Measurements from ENCODE around the gene PRUNE2. TPM values are rescaled to one million over a fixed set of nuclear protein-coding genes. Genes with fewer than 3 reads are reported as not detected.

The PRUNE2 gene
- total RNA-seq, 1 donor from 2014 or later: 6.7 TPM

- Mint-ChIP-seq H3K4me3 (ENCODE audit: unreplicated experiment) (no peak overlapping the region), H3K4me1 (ENCODE audit: unreplicated experiment) (peaks cover 56% of the 10 kb centered on the region), H3K27me3 (ENCODE audit: unreplicated experiment) (no peaks in the 10 kb centered on the region), H3K36me3 (ENCODE audit: low read depth, unreplicated experiment) (no peaks in the 10 kb centered on the region), H3K9me3 (ENCODE audit: unreplicated experiment) (no peaks in the 10 kb centered on the region), H3K27ac (ENCODE audit: unreplicated experiment) (peak overlapping the region; percentile 85)
- no peak for TF ChIP-seq CTCF (IDR thresholded peaks at IDR 0.05; ENCODE audit: unreplicated experiment)
- no peak for DNase-seq (ENCODE audit: low spot score)
These were observed 205.0 kb downstream of the PRUNE2 start for GRCh38 chr9:76700916-76701315.

GRCh38 chr9:76699971-76700370 lies 205.9 kb downstream of the PRUNE2 start:
- H3K27me3 Mint-ChIP-seq (ENCODE audit: unreplicated experiment): no peaks in the 10 kb centered on the region
- no peak overlapping the region for H3K4me3 Mint-ChIP-seq (ENCODE audit: unreplicated experiment)
- H3K9me3 Mint-ChIP-seq (ENCODE audit: unreplicated experiment): no peaks in the 10 kb centered on the region
- H3K27ac Mint-ChIP-seq (ENCODE audit: unreplicated experiment): no peak overlapping the region
- no peak for DNase-seq (ENCODE audit: low spot score)
- peaks cover 53% of the 10 kb centered on the region for H3K4me1 Mint-ChIP-seq (ENCODE audit: unreplicated experiment)
- H3K36me3 Mint-ChIP-seq (ENCODE audit: low read depth, unreplicated experiment): no peaks in the 10 kb centered on the region
- TF ChIP-seq CTCF (IDR thresholded peaks at IDR 0.05; ENCODE audit: unreplicated experiment): no peak

DNA sequence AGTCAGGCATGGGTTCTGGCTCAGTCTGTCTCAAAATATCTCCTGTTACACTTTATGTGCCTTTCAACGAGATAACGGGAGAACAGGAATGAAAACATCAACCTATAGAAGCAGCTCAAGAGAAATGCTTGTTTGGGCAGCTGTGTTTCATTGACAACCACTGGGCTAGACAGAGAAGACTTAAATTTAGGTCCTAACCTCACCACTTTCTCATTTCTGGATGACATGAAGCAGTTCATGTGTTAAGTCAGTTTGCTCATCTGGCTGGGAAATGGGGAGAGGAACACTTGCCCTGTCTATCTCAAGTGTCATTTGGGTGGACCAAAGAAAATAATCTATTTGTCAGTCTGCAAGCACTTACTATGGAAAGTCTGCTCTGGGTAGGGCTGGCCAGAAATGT lies 208.4 kb downstream of the PRUNE2 start:
- H3K36me3 Mint-ChIP-seq (ENCODE audit: low read depth, unreplicated experiment): no peaks in the 10 kb centered on the region
- H3K27ac Mint-ChIP-seq (ENCODE audit: unreplicated experiment): no peak overlapping the region
- DNase-seq (ENCODE audit: low spot score): no peak
- peaks cover 37% of the 10 kb centered on the region for H3K4me1 Mint-ChIP-seq (ENCODE audit: unreplicated experiment)
- TF ChIP-seq CTCF (IDR thresholded peaks at IDR 0.05; ENCODE audit: unreplicated experiment): no peak
- no peak overlapping the region for H3K4me3 Mint-ChIP-seq (ENCODE audit: unreplicated experiment)
- H3K9me3 Mint-ChIP-seq (ENCODE audit: unreplicated experiment): no peaks in the 10 kb centered on the region
- no peaks in the 10 kb centered on the region for H3K27me3 Mint-ChIP-seq (ENCODE audit: unreplicated experiment)

DNA sequence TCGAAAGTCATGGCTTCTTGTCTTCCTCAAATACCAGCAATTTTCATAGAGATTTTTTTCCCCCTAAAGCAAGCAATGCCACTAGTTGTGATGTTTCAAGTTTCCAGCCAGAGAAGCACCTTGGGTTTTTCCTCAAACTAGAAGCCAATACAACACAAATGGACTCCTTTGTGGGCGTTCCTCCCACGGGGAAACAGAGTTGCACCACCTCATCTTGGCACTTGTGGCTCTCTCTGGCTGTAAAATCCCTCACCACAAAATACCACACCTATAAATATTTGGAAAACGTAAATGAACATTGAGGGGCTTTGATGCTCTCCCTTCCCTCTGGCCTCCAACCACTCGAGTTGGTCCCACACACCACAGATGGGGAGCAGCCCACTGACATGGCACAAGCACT lies 208.8 kb downstream of the PRUNE2 start:
- TF ChIP-seq CTCF (IDR thresholded peaks at IDR 0.05; ENCODE audit: unreplicated experiment): no peak
- Mint-ChIP-seq H3K4me1 (ENCODE audit: unreplicated experiment) (peaks cover 34% of the 10 kb centered on the region), H3K9me3 (ENCODE audit: unreplicated experiment) (no peaks in the 10 kb centered on the region), H3K4me3 (ENCODE audit: unreplicated experiment) (no peak overlapping the region), H3K27me3 (ENCODE audit: unreplicated experiment) (no peaks in the 10 kb centered on the region), H3K36me3 (ENCODE audit: low read depth, unreplicated experiment) (no peaks in the 10 kb centered on the region), H3K27ac (ENCODE audit: unreplicated experiment) (no peak overlapping the region)
- no peak for DNase-seq (ENCODE audit: low spot score)

- no peak for DNase-seq (ENCODE audit: low spot score)
- H3K27ac Mint-ChIP-seq (ENCODE audit: unreplicated experiment): no peak overlapping the region
- no peak for TF ChIP-seq CTCF (IDR thresholded peaks at IDR 0.05; ENCODE audit: unreplicated experiment)
- H3K4me1 Mint-ChIP-seq (ENCODE audit: unreplicated experiment): peaks cover 15% of the 10 kb centered on the region
- no peaks in the 10 kb centered on the region for H3K27me3 Mint-ChIP-seq (ENCODE audit: unreplicated experiment)
- no peaks in the 10 kb centered on the region for H3K36me3 Mint-ChIP-seq (ENCODE audit: low read depth, unreplicated experiment)
- H3K4me3 Mint-ChIP-seq (ENCODE audit: unreplicated experiment): no peak overlapping the region
- H3K9me3 Mint-ChIP-seq (ENCODE audit: unreplicated experiment): no peaks in the 10 kb centered on the region
These were observed 212.0 kb downstream of the PRUNE2 start for GRCh38 chr9:76693912-76694311.
